GM19452 (cell line): ENCODE data around the gene SLF1.

Experiments
- ATAC-seq: cut with Tn5 transposase; IDR thresholded peaks from one replicate; pipeline ENCODE4 v1.9.1; 2021; ENCODE audit not compliant: unreplicated experiment

The SLF1 gene

DNA sequence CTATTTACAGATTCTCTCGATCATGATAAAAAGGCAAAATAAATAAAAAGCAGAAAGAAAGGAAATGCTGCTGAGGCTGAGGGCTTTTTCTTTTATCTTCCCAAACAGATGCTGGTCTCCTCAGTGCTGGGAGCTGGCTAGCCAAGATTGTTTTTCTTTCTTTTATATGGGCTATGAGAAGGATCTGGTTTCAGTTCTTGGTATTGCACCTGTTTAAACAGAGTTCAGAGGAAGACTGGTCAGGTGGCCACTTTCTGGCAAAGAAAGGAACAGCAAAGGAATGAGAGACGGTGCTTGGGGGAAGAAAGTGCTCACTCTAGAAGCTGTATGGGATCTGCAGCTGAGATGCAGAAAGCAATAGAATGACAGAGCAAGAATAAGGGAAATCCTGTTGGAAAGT, 88.9 kb downstream of the SLF1 start:
- ATAC-seq: no peak

DNA sequence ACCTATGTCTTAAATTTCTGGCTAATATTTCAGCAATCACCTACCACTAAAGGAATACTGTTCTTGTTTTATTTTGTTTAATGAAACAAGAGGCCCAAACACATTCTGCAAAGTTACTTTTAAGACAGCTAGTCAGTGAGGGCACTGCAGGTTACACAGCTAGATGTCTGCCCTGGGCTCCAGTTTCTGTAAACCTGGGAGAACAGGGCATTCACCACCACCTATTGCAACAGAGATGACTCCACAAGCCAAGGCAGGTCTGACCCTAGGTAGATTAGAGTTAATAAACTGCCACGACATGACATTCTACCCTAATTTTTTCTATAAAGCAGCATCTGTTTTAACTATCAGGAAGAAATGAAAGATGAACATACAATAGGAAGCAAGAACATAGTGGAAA, 90.8 kb downstream of the SLF1 start:
- no peak for ATAC-seq

DNA sequence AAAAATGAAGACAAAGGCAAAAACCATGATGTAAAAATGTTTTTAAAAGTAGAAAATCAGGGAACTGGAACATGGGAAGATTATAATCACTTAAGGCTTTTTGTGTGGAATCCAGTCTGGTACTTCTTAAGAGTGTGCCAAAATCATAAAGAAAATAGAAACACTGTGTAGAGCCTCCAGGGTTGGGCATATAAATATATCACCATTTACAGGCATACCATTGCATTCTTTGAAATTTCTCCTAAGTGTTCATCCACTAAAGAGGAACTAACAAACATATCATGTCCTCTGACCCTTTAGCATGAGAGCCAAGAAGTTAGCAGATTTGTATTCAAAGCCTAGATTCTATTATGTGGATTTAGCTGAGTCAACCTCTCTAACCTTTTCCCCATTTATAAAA, 93.3 kb downstream of the SLF1 start:
- ATAC-seq: no peak

DNA sequence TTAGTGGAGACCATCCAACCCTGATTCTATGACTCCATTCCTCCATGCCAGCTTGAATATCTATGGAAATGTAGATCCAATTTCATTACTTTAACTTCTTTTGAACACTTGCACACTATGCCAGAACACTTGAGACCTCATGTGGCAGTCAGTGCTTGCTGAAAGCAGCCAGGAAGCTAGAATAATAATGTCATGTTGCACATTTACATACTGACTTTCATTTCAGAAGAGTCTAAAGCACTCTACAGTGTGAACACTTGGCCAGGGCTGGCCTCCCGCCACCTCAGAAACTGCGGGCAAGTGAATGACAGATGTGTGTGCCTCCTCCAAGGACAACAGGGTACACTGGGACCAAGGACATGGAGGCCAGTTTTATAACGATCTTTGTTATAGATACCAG, 97.3 kb downstream of the SLF1 start:
- no peak for ATAC-seq

DNA sequence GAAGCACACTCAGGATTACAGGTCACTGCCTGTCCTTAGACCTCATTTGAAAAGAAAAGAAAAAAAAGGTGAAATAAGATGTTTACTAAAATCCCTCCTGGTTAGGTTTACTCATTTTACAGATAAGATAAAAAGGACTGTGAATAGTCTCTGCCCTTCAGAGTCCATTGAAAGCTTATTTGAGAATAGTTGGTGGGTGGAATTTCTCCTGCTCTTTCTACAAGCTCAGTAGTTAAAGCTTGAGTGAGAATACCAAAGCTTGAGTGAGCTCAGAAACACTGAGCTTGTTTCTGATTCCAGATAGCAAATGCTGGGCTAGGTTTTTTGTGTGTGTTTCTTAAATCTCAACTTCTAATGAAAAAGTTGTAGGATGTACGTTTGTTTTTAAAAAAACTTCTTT, 106.7 kb downstream of the SLF1 start:
- ATAC-seq: no peak

DNA sequence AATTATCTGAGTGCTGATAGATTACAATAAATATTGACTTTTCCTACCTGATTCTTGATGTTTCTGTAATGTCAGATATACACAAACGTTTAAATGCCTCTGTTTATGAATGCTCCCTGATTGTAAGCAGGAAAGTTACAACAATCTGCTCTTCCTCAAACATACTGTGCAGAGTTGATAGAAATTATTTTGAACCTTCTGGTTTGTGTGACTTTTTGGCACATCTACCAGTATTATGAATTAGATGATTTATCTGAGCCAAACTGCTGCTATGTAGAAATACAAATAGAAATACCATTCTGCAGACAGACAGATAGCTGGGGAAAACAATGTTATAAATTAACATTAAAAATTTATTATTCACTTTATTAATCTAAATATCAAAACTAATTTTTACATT, 113.0 kb downstream of the SLF1 start:
- ATAC-seq: no peak

DNA sequence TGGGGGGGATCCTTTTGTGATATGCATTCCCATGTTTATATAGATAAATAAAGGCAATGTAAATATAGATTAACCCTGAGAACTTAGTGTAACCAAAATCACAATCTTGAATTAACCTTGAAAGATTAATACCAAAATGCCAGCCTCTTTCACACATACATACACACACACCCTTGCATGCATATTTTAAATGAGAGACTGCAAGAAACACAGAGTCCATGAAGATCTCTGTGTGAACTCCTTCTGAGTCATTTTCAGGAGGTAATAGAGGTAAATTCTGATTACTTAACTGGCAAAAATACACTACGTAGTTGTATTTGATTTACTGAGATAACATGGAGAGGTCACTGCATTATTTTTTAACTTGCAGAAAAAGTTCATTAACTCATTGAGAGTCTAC, 118.0 kb downstream of the SLF1 start:
- ATAC-seq: no peak

DNA sequence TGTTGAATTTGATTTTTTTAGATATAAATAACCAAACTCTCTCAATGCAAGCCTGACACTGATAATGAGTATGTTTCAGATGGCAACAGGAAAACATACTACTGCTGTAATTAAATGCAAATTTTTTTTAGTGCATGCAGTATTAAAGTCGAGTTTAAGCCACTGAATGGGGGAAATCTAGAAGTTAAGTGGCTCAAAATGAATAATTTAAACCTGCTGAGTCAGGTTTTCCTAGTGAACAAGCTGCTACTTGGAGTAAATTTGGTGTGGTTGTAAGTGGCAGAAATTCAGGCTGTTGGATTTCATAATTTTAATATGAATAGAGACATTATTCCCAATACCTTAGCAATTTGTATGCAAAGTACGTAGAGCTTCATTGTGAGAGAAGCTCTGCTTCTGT, 121.8 kb downstream of the SLF1 start:
- no peak for ATAC-seq

DNA sequence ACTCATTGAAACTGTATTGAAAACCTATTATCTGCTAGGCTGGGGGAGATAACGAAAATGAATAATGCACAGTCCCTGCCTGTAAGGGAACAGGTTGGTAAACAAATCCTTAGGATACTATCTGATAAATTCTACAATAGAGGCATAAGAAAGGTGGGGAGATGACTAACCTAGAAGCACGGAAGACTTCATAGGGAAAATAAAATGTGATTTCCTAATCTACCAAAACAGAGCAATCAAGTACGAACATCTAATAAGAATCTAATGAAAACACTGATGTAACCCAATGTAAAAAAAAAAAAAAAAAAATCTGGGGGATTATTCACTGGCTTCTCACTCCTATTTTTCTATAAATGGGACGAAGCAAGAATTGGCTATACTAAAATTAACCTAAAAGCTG, 124.4 kb downstream of the SLF1 start:
- no peak for ATAC-seq

DNA sequence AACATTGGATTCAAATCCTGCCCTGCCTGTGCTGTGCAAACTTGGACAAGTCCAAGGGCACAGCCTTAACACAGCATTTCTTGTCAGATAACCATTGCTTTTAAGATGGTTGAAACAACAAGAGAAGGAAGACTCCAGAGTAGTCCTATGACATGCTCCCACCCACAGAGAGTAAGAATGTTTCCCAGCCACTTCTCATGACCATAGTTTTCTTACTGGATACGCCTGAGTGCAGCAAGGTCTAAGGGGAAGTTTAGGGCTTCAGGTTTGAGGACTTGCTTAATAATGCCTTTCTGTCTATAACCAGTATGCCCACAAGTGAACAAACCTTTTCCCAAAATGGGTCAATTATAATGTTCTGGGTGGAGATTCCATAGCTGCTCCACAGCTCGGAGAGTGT, 126.4 kb downstream of the SLF1 start:
- ATAC-seq: no peak

DNA sequence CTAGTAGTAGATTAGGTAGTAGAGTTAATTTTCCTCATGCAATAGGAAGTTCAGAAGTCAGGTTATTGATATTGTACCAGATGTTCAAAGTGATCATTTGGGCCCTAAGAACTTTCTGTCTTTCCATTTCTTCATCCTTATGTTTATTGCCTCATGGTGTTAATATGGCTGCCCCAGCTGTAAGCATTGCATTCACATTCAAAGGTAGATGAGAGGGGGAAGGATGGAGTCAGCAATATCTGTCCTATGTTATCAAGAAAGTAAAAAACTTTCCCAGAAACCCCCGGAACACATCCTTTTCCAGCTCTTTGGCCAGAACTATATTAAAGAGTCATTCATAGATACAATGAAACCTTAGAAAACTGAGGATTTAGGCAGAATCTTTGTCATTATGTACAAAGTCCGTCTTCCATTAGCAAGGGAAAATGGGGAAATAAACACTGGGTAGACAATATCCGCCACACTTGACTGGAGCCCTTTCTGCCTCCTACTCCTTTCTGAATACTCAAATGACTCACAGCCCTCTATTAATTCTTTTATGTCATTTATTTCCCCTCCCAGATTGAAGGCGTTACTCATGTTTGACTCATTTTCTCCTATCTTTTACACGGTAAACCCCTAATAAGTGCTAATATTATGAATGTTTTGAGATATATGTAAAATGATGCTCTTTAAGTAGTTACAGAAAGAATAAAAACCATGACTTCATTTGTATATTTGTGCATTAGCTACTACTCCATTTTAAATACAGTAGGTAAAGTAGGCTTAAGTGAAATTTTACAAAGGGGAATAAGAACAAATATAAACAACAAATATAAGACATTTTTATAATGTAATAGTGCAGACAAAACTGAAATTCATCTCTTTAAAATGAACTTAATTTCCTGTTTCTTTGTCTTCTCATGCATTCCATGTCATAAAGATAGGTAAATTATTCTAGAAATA, 127.6 kb downstream of the SLF1 start:
- ATAC-seq: peak; percentile 77

DNA sequence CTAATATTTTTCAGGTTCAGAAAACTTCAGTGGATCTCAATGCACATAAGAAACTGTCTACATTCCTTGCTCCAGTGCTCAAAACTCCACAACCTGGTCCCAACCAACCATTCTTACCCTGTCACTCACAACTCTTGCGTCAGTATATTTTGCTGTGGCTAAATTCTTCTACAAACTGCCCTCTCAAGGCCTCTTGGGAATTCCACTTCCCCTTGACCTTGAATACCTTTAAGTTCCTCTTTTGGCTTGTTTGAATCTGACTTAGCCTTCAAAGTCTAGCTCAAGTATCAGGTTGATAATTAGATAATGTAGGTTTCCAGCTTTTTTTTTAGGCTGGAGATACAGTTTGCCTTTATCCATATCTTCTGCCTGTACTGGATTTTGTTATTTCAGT, 128.3 kb downstream of the SLF1 start:
- peak; percentile 52 for ATAC-seq
